Activated CD4-positive, alpha-beta T cell treated with anti-CD3 and anti-CD28 coated beads for 36 hours (primary cell): ENCODE data around the gene SH2D6. TPM values are rescaled to one million over a fixed set of nuclear protein-coding genes. Genes with fewer than 3 reads are reported as not detected.
A peak's percentile ranks its signal among the peaks of the same experiment; 100 is the strongest.
"Not testable (repeated sequence)": the region's sequence is repeated elsewhere in the genome, so short reads cannot be mapped to it uniquely, and the experiment has no call there.

ENCODE experiments used
- ATAC-seq: fragments of 200-7000 bp; cut with Tn5 transposase; one replicate; pipeline ENCODE4 v1.10.0; 2021; ENCODE audit warnings: mild to moderate bottlenecking, moderate library complexity
- CTCF ChIA-PET: fragments of 350-600 bp; sonication (Branson Sonifier 250); formaldehyde crosslinking; loops from one replicate; lab custom pipeline; 2021; ENCODE audit warnings: antibody characterized with exemption; lab: Charles Lee
- POLR2A ChIA-PET: fragments of 350-600 bp; sonication (Branson Sonifier 250); formaldehyde crosslinking; loops from one replicate; lab custom pipeline; 2021; ENCODE audit warnings: antibody characterized with exemption, inconsistent platforms; lab: Charles Lee
- DNase-seq: peaks from one replicate; pipeline ENCODE4 v3.0.0-alpha.2; 2020
- H3K27ac Mint-ChIP-seq: one replicate; pipeline ENCODE4 v1.8.0; 2021; ENCODE audit warnings: mixed read lengths
- H3K27me3 Mint-ChIP-seq: one replicate; pipeline ENCODE4 v1.8.0; 2021; ENCODE audit warnings: mixed read lengths
- H3K36me3 Mint-ChIP-seq: one replicate; pipeline ENCODE4 v1.8.0; 2021; ENCODE audit warnings: low read depth, mixed read lengths
- H3K4me1 Mint-ChIP-seq: one replicate; pipeline ENCODE4 v1.8.0; 2021; ENCODE audit warnings: mixed read lengths
- H3K4me3 Mint-ChIP-seq: one replicate; pipeline ENCODE4 v1.8.0; 2021; ENCODE audit warnings: mild to moderate bottlenecking, moderate library complexity, mixed read lengths
- H3K9me3 Mint-ChIP-seq: one replicate; pipeline ENCODE4 v1.8.0; 2021; ENCODE audit warnings: low read depth, mixed read lengths
- intact Hi-C, 2 experiments: fragments of 100-400 bp; cut with DNase I in 1 of 2; cut with micrococcal nuclease in 1 of 2; formaldehyde crosslinking; loops; one replicate each; pipeline versions ENCODE4 v1.14.2 to v1.15.1; 2022 to 2024; cut with DNase I, micrococcal nuclease
- total RNA-seq, 2 experiments: library from RNA; stranded (reverse); gene quantifications; one replicate each; pipeline ENCODE4 v1.2.3, GENCODE V29; 2021

SH2D6 gene
- total RNA-seq, 2 experiments from 2014 or later, result 1.7 to 2.2 TPM

DNA sequence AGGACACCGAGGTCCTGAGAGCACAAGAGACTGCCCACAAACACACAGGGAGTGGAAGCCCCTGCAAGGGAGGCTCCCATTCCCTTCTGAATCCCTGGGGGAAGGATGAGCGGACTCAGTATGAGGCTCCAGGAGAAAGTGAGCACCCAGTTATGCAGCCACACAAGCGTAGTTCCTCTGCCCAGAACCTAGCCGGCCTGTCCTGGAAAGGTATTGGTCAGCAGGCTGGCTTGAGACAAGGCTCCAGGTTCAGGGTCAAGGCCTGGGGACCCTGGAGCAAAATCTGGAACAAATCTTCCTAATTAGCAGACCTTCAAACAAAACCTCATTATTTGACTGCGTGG lies 7.1 kb upstream of the SH2D6 start:
- H3K9me3 Mint-ChIP-seq, result no peaks in the 10 kb centered on the region
- no peak overlapping the region for H3K27ac Mint-ChIP-seq
- no peak overlapping the region for H3K4me3 Mint-ChIP-seq
- peaks cover 47% of the 10 kb centered on the region for H3K4me1 Mint-ChIP-seq
- DNase-seq, result no peak
- no peaks in the 10 kb centered on the region for H3K27me3 Mint-ChIP-seq
- ChIA-PET CTCF (no interaction called here), POLR2A (interaction anchor here (0.6 kb wide), 1 partner anchor 141 kb away, joined by 3 read pairs; no protein-coding TSS in a partner anchor)
- no peaks in the 10 kb centered on the region for H3K36me3 Mint-ChIP-seq
- intact Hi-C loops, result loop anchor here in 1 of 2 experiments (10.0 kb wide), 1 partner anchor 783 kb away; the partner anchor contains the start of genes IMMT and MRPL35
- no peak for ATAC-seq

DNA sequence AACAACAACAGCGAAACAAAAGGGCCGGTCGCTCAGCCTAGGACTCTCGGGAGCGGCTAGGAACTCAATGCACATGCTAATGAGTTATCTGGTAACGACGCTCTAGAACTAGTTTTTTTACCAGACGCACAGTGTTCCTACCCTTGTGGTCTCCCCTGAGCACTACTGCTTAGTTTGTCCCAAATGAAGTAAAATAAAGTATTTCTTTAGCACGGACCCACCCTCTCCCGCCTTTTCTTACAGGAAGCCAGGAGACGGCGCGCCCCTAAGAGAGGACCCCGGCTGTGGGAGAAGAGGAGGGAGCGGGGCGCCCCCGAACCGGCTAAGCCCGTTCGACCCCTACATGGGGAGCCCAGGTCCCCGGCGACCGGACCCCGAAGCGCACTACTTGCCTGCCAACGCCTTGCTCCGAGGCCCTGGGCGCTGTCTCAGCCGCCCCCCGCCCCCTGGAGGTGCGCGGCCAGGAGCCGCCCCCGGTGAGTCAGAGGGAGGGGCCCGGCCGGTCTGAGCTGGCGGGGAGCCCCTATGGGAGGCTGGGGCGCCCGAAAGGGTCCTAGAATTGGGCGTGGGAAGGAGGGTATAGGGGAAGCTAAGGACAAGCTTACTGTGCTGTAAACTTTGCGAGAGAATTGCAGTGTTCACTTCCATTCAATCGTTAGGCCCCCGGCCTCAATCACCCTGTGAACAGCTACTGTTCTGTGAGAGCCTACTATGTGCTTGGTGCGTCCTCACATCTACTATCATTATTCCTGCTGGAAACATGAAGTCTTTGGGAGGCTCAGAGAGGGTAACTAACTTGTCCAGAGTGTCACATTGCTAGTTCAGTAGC lies 4.7 kb upstream of the SH2D6 start:
- H3K4me3 Mint-ChIP-seq, result peak overlapping the region; percentile 69
- DNase-seq (peak; percentile 78), ATAC-seq (peak; percentile 54)
- H3K4me1 Mint-ChIP-seq, result peaks cover 37% of the 10 kb centered on the region
- ChIA-PET CTCF (interaction anchor here (0.8 to 1.6 kb wide), 4 partner anchors 19 to 665 kb away, joined by 3 to 4 read pairs (median 3); no protein-coding TSS in a partner anchor), POLR2A (interaction anchor here (0.7 to 0.9 kb wide), 2 partner anchors 59 to 182 kb away, joined by 4 read pairs; partner anchors contain the start of genes ELMOD3, RETSAT and RNF181)
- intact Hi-C loops, result loop anchor here in 1 of 2 experiments (10.0 kb wide), 1 partner anchor 781 kb away; the partner anchor contains the start of genes IMMT and MRPL35
- H3K27ac Mint-ChIP-seq, result no peak overlapping the region
- no peaks in the 10 kb centered on the region for H3K36me3 Mint-ChIP-seq
- no peaks in the 10 kb centered on the region for H3K9me3 Mint-ChIP-seq
- no peaks in the 10 kb centered on the region for H3K27me3 Mint-ChIP-seq

DNA sequence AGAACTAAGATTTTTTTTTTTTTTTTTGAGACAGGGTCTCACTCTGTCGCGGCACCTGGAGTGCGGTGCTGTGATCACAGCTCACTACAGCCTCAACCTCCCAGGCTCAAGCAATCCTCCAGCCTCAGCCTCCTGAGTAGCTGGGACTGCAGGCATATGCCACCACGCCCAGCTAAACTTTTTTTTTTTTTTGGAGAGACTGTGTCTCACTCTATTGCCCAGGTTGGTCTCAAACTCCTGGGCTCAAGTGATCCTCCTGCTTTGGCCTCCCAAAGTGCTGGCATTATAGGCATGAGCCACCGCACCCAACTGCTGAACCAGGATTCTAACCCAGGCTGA lies 4.1 kb upstream of the SH2D6 start:
- H3K27me3 Mint-ChIP-seq, H3K9me3 Mint-ChIP-seq, H3K27ac Mint-ChIP-seq, H3K36me3 Mint-ChIP-seq, ATAC-seq, DNase-seq: not testable (repeated sequence)
- CTCF ChIA-PET, result interaction anchor here (0.8 to 1.6 kb wide), 4 partner anchors 20 to 664 kb away, joined by 3 to 4 read pairs (median 3); no protein-coding TSS in a partner anchor
- Mint-ChIP-seq H3K4me3 (peak overlapping the region; percentile 69), H3K4me1 (peaks cover 34% of the 10 kb centered on the region)
- POLR2A ChIA-PET, result interaction anchor here (0.7 to 0.9 kb wide), 2 partner anchors 60 to 181 kb away, joined by 4 read pairs; partner anchors contain the start of genes ELMOD3, RETSAT and RNF181
- intact Hi-C loops, result loop anchor here in 1 of 2 experiments (10.0 kb wide), 1 partner anchor 780 kb away; the partner anchor contains the start of genes IMMT and MRPL35

DNA sequence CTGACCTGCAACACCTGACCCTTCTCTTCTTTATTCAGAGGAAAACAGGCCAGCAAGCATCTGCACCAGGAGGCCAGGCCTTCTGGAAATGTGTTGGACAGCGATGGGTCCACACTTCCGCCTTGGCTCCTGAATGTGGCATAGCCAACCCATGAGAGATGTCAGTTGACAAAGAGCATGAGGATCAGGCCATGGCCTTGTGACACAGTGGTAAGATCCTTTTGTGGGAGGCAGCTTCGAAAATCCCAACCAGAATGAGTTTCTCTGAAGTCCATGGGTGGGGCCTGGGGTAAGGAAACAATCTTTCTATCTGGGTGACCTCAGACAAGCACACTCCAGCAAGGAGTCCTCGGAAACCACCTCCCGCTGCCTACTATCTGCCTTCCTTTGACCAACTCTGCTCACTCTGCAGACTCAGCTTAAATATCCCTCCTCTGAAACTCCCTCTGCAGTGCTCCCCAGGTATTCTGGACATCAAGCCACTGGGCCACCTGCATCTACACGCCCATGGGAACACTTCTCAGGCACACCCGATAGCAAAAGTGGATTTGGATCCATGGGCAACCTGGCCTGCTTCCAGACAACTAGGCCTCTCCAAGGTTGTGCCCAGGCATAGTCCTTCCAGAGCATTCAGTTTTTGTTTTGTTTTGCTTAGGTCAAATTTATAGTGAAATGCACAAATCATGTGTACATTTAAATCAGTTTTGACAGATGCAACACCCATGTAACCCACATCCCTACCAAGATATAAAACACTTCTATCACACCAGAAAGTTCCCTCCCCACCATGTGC lies 3.6 kb upstream of the SH2D6 start:
- Mint-ChIP-seq H3K4me1 (peaks cover 34% of the 10 kb centered on the region), H3K27ac (no peak overlapping the region), H3K27me3 (no peaks in the 10 kb centered on the region), H3K36me3 (no peaks in the 10 kb centered on the region), H3K4me3 (no peak overlapping the region), H3K9me3 (no peaks in the 10 kb centered on the region)
- no peak for DNase-seq
- intact Hi-C loops, result loop anchor here in 1 of 2 experiments (5.0 to 10.0 kb wide), 2 partner anchors 780 to 958 kb away; partner anchors contain the start of genes IMMT, MRPL35 and SUCLG1
- ATAC-seq, result no peak
- CTCF ChIA-PET, result interaction anchor here (12.3 kb wide), 1 partner anchor 137 kb away, joined by 205 read pairs; no protein-coding TSS in a partner anchor
- POLR2A ChIA-PET, result interaction anchor here (0.9 kb wide), 1 partner anchor 60 kb away, joined by 4 read pairs; the partner anchor contains the start of genes ELMOD3 and RETSAT

DNA sequence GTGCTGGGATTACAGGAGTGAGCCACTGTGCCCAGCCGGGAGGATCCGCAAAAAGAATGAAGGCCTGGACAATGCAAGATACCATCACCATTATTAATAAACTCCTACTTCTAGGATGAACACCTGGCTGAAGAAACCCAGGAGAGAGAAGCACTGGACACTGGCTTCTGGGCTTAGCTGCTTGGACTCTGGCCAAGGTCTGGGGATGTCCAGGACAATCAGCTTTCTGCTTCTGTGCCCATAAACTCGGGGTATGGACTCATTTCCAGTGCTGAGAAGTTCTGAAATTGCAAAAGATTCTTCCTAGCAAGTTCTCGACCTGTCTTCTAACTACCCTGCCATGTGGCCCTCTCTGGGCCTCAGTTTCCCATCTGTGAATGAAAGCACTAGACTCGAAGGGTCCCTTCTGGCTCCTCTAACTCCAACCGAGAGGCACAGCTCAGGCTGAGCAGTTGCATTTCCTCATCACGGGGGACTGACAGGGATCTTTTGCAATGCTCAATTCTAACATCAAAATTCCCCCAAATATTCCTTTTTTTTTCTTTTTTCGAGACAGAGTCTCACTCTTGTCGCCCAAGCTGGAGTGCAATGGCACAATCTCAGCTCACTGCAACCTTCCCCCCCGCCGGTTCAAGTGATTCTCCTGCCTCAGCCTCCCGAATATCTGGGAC lies 2.4 kb upstream of the SH2D6 start:
- ATAC-seq (no peak), DNase-seq (no peak)
- no peaks in the 10 kb centered on the region for H3K9me3 Mint-ChIP-seq
- POLR2A ChIA-PET, result no interaction called here
- H3K36me3 Mint-ChIP-seq, result no peaks in the 10 kb centered on the region
- CTCF ChIA-PET, result interaction anchor here (12.3 kb wide), 1 partner anchor 136 kb away, joined by 205 read pairs; no protein-coding TSS in a partner anchor
- H3K27me3 Mint-ChIP-seq, result no peaks in the 10 kb centered on the region
- no peak overlapping the region for H3K27ac Mint-ChIP-seq
- H3K4me1 Mint-ChIP-seq, result peaks cover 31% of the 10 kb centered on the region
- no peak overlapping the region for H3K4me3 Mint-ChIP-seq
- intact Hi-C loops, result loop anchor here in 1 of 2 experiments (5.0 to 10.0 kb wide), 2 partner anchors 779 to 959 kb away; partner anchors contain the start of genes IMMT, MRPL35 and SUCLG1

DNA sequence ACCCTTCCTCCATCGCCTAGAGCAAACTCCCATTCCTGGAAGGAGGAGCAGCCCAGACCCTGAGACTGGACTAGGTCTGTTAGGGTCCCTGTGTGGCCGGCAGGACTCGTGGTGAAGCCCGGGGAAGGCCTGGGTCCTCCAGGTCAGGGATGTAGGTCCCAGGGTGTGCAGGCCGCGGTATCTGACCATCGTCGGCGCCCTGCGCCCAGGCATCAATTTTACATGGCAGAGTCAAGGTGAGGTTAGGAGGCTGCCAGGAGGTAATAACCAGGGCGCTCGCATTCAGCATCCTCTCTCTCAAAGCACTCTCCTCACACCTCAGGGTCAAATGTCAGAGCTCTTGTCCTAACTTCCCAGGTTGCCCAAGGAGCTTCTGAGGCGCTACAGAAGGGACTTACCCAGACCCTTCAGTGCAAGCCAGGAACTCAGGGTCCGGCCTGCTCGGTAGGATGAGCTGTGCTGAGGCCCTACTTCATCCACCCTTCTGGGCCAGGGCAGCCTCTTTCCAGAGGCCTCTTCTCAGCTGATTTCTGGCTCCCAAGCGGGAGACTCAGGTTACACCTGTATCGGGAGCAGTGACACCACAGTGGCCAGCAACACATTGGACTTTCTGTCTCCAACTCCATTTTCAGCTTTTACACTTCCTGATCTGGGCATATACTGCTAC lies 628 bp downstream of the SH2D6 start:
- Mint-ChIP-seq H3K4me1 (peaks cover 27% of the 10 kb centered on the region), H3K27me3 (no peaks in the 10 kb centered on the region), H3K9me3 (no peaks in the 10 kb centered on the region), H3K36me3 (no peaks in the 10 kb centered on the region), H3K4me3 (peak overlapping the region; percentile 85), H3K27ac (peak overlapping the region; percentile 95)
- intact Hi-C loops, result loop anchor here in 1 of 2 experiments (5.0 to 10.0 kb wide), 2 partner anchors 776 to 962 kb away; partner anchors contain the start of genes IMMT, MRPL35 and SUCLG1
- DNase-seq, result no peak
- ChIA-PET CTCF (interaction anchor here (0.7 to 12.3 kb wide), 19 partner anchors 9 to 218 kb away, joined by 3 to 205 read pairs (median 5); partner anchors contain the start of genes GGCX and MAT2A), POLR2A (interaction anchor here (1.9 to 2.7 kb wide), 6 partner anchors 19 to 177 kb away, joined by 5 to 26 read pairs (median 10); partner anchors contain the start of genes MAT2A and RNF181)
- no peak for ATAC-seq

DNA sequence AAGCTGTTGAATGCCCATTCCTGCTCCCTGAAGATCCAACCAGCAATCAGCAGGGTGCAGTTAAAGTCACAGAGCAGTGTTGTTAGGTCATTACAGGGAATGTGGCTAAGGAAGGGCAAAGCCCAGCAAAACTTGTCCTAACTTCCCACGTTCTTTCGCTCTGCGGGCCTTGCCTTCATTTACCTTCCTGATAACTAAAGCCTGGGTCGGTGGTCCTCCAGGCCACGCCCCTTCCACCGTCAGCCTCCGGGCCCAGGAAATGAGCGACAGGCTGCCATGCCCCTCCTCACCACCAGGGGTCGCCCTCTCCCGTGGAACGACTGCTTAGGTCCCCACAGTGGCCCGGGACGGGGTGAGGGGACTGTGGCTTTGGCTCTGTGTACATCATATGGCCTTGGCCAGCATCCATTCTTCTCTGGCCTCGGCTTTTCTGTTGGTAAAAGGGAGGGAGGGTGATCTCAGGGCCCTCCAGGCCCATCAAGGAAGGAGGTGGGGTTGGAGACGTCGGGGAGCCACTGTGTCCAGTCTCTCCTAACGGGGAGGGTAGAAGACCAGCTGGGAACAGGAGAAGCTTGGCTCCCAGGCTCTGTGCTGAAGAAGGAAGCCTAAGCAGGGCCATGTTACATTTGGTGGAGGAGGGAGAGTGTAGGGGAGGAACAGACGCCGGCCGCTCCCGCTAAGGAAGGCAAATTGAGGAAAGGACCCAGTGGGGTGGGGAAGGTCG lies 2.2 kb downstream of the SH2D6 start:
- Mint-ChIP-seq H3K9me3 (no peaks in the 10 kb centered on the region), H3K4me1 (peaks cover 21% of the 10 kb centered on the region), H3K36me3 (no peaks in the 10 kb centered on the region), H3K27me3 (no peaks in the 10 kb centered on the region), H3K4me3 (peak overlapping the region; percentile 38), H3K27ac (peak overlapping the region; percentile 84)
- ChIA-PET CTCF (interaction anchor here (0.6 to 12.3 kb wide), 24 partner anchors 8 to 217 kb away, joined by 3 to 205 read pairs (median 4); partner anchors contain the start of genes ELMOD3, GGCX, MAT2A and RETSAT), POLR2A (interaction anchor here (1.9 to 2.7 kb wide), 5 partner anchors 17 to 175 kb away, joined by 5 to 26 read pairs (median 10); partner anchors contain the start of genes MAT2A and RNF181)
- intact Hi-C loops, result loop anchor here (1.0 to 2.0 kb wide), 8 partner anchors 17 to 287 kb away; partner anchors contain the start of genes MAT2A (in 1 of the 2), RNF181 (in 1 of the 2) and USP39 (in 1 of the 2)
- ATAC-seq (peak; percentile 76), DNase-seq (peak; percentile 95)

DNA sequence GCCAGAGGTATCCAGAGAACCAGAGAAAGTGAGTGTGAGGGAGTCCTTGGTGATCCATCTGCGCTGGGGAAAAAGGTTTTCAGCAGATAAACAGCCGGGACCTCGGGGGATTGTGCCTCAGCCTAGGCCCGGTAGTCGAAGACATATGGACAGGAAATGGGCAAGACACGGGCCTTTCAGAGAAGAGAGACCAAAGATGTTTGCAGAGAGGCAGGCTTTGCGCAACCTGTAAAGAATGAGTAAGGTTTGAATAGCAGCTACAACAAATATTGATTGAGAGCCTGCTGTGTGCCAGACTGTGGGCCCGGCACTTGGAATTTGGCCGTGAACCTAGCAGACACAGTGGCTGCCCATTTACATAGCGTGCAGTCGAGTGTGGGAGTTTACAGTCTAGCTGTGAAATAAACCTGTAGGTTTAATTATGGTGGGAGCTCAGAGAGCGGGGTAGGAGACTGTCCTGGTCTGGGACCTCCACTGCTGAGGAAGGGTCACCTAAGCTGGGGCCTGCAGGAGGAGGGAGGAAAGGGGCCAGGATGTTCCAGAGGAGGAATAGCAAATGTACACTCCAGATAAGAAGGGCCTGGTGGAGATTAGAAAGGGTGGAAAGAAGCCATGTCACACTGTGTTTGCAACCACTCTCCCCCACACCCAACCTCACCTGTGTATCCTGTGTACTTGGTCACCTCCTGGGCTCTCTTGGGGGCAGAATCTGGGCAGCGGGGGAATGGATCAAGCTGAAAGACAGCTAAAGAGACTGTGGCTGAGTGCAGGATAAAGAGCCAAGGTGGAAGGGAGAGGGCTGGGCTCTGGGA lies 3.0 kb downstream of the SH2D6 start:
- CTCF ChIA-PET, result interaction anchor here (0.6 to 12.3 kb wide), 14 partner anchors 27 to 663 kb away, joined by 3 to 205 read pairs (median 3); partner anchors contain the start of gene MAT2A
- DNase-seq (no peak), ATAC-seq (no peak)
- Mint-ChIP-seq H3K36me3 (no peaks in the 10 kb centered on the region), H3K27ac (peak overlapping the region; percentile 84), H3K27me3 (no peaks in the 10 kb centered on the region), H3K9me3 (no peaks in the 10 kb centered on the region), H3K4me1 (peaks cover 21% of the 10 kb centered on the region), H3K4me3 (no peak overlapping the region)
- intact Hi-C loops, result loop anchor here (2.0 kb wide), 3 partner anchors 31 to 215 kb away; partner anchors contain the start of gene RNF181 (in 1 of the 2)
- POLR2A ChIA-PET, result interaction anchor here (0.7 kb wide), 1 partner anchor 131 kb away, joined by 3 read pairs; no protein-coding TSS in a partner anchor
